GM12874 (cell line): ENCODE results near the gene NFS1.

Experiments used
- CTCF ChIP-seq: IDR thresholded peaks from 2 replicates; pipeline ENCODE4 v1.5.1; 2011; ENCODE audit warnings: low read depth, mild to moderate bottlenecking, control low read depth, low read length, moderate library complexity; ENCODE audit not compliant: insufficient read depth

The NFS1 gene

GRCh38 chr20:35699127-35699956 is at the start of gene NFS1, which contains the start of gene ROMO1:
TSS of gene NFS1 (minus strand) at chr20:35699352. CDS start at chr20:35699288, 64 bp downstream.
TSS of gene ROMO1 (plus strand) at chr20:35699405. CDS start at chr20:35699633, 228 bp downstream.
- peak; percentile 16; the same call in 1 of the 2 replicates for TF ChIP-seq CTCF

- no peak for TF ChIP-seq CTCF
Observed at GRCh38 chr20:35743693-35744491, 44.7 kb upstream of the NFS1 start.

- TF ChIP-seq CTCF: no peak
Observed at GRCh38 chr20:35742741-35743523, 43.8 kb upstream of the NFS1 start.

- peak; percentile 36 for TF ChIP-seq CTCF
Observed at GRCh38 chr20:35741892-35742740, 43.0 kb upstream of the NFS1 start, which contains the start of gene RBM39. TSS of gene RBM39 (minus strand) at chr20:35742260. CDS start at chr20:35740874, 1,386 bp downstream.

- peak; percentile 9; the same call in 1 of the 2 replicates for TF ChIP-seq CTCF
Observed at GRCh38 chr20:35739294-35740163, 40.4 kb upstream of the NFS1 start.

- no peak for TF ChIP-seq CTCF
Observed at GRCh38 chr20:35738410-35739179, 39.4 kb upstream of the NFS1 start.
